ENCODE measurements around the gene PAFAH2. TPM values are rescaled to one million over a fixed set of nuclear protein-coding genes. Genes with fewer than 3 reads are reported as not detected.

The PAFAH2 gene
- total and polyA plus RNA-seq, 2 of the 13 experiments (the other 11 are each of a cell fraction or from before 2014, with no cell fraction given) = 6.9 to 9.4 TPM

- TF ChIP-seq CEBPZ (IDR thresholded peaks at IDR 0.05; ENCODE audit: low read length) = no peak
- TF ChIP-seq, protein P1, sequence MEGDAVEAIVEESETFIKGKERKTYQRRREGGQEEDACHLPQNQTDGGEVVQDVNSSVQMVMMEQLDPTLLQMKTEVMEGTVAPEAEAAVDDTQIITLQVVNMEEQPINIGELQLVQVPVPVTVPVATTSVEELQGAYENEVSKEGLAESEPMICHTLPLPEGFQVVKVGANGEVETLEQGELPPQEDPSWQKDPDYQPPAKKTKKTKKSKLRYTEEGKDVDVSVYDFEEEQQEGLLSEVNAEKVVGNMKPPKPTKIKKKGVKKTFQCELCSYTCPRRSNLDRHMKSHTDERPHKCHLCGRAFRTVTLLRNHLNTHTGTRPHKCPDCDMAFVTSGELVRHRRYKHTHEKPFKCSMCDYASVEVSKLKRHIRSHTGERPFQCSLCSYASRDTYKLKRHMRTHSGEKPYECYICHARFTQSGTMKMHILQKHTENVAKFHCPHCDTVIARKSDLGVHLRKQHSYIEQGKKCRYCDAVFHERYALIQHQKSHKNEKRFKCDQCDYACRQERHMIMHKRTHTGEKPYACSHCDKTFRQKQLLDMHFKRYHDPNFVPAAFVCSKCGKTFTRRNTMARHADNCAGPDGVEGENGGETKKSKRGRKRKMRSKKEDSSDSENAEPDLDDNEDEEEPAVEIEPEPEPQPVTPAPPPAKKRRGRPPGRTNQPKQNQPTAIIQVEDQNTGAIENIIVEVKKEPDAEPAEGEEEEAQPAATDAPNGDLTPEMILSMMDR (CRISPR knock-in tag; IDR thresholded peaks at IDR 0.05) = peak; percentile 100
- TF ChIP-seq, protein P2, sequence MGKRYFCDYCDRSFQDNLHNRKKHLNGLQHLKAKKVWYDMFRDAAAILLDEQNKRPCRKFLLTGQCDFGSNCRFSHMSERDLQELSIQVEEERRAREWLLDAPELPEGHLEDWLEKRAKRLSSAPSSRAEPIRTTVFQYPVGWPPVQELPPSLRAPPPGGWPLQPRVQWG (CRISPR knock-in tag; IDR thresholded peaks at IDR 0.05; ENCODE audit: borderline replicate concordance, low read depth) = no peak
- no peak for TF ChIP-seq XBP1 (CRISPR knock-in tag; IDR thresholded peaks at IDR 0.05)
- no peak for TF ChIP-seq IRF1 (CRISPR knock-in tag; IDR thresholded peaks at IDR 0.05; ENCODE audit: low read depth)
- TF ChIP-seq, protein P3, sequence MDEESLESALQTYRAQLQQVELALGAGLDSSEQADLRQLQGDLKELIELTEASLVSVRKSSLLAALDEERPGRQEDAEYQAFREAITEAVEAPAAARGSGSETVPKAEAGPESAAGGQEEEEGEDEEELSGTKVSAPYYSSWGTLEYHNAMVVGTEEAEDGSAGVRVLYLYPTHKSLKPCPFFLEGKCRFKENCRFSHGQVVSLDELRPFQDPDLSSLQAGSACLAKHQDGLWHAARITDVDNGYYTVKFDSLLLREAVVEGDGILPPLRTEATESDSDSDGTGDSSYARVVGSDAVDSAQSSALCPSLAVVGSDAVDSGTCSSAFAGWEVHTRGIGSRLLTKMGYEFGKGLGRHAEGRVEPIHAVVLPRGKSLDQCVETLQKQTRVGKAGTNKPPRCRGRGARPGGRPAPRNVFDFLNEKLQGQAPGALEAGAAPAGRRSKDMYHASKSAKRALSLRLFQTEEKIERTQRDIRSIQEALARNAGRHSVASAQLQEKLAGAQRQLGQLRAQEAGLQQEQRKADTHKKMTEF (CRISPR knock-in tag; IDR thresholded peaks at IDR 0.05) = peak; percentile 94
- TF ChIP-seq ZBTB10 (CRISPR knock-in tag; IDR thresholded peaks at IDR 0.05; ENCODE audit: borderline replicate concordance) = peak; percentile 60; the same call in 1 of the 2 replicates
- TF ChIP-seq PITX1 (CRISPR knock-in tag; IDR thresholded peaks at IDR 0.05) = peak; percentile 89
- TF ChIP-seq ZSCAN25 (CRISPR knock-in tag; IDR thresholded peaks at IDR 0.05) = peak; percentile 79
- TF ChIP-seq MIER3 (CRISPR knock-in tag; IDR thresholded peaks at IDR 0.05; ENCODE audit: borderline replicate concordance) = peak; percentile 88; the same call in 1 of the 2 replicates
- no peak for TF ChIP-seq SRF (IDR thresholded peaks at IDR 0.05; ENCODE audit: low read depth, low read length)
- TF ChIP-seq NCOR1 (IDR thresholded peaks at IDR 0.05; ENCODE audit: borderline replicate concordance, low read length) = peak; percentile 17; the same call in 1 of the 2 replicates
- TF ChIP-seq ZNF550 (CRISPR knock-in tag; IDR thresholded peaks at IDR 0.05; ENCODE audit: borderline replicate concordance) = no peak
These were observed at the start of gene PAFAH2 (continued) for GRCh38 chr1:25997828-25998761.
